Endodermal cell (in vitro differentiated cells): ENCODE measurements around the gene ADGRD1. TPM values are rescaled to one million over a fixed set of nuclear protein-coding genes. Genes with fewer than 3 reads are reported as not detected.

Experiments used
- DNase-seq: peaks from one replicate; pipeline ENCODE4 v3.0.0-alpha.2; 2017
- H3K27ac ChIP-seq: 2 replicates; pipeline ENCODE4 v1.5.1; 2013; ENCODE audit warnings: mild to moderate bottlenecking, low read depth, low read length, moderate library complexity
- H3K27me3 ChIP-seq: 2 replicates; pipeline ENCODE4 v1.6.1; 2013; ENCODE audit warnings: mild to moderate bottlenecking, low read length, moderate library complexity; ENCODE audit not compliant: insufficient read depth, control insufficient read depth, poor library complexity, severe bottlenecking
- H3K36me3 ChIP-seq: 2 replicates; pipeline ENCODE4 v1.7.0; 2013; ENCODE audit warnings: mild to moderate bottlenecking, low read length, moderate library complexity; ENCODE audit not compliant: control insufficient read depth, insufficient read depth
- H3K4me1 ChIP-seq: one replicate; pipeline ENCODE4 v1.7.0; 2013; ENCODE audit warnings: low read length; ENCODE audit not compliant: control insufficient read depth, insufficient read depth
- H3K4me3 ChIP-seq: 2 replicates; pipeline ENCODE4 v1.5.1; 2013; ENCODE audit warnings: mild to moderate bottlenecking, low read length, moderate library complexity
- H3K9ac ChIP-seq: 2 replicates; pipeline ENCODE4 v1.6.1; 2013; ENCODE audit warnings: mild to moderate bottlenecking, low read length, moderate library complexity; ENCODE audit not compliant: poor library complexity, severe bottlenecking; ENCODE audit errors: extremely low read depth
- H3K9me3 ChIP-seq: 2 replicates; pipeline ENCODE4 v1.6.1; 2013; ENCODE audit warnings: mild to moderate bottlenecking, low read length, moderate library complexity; ENCODE audit not compliant: control insufficient read depth
- H3K27ac Mint-ChIP-seq: 2 replicates; pipeline ENCODE4 v1.8.0; 2020; ENCODE audit warnings: mixed read lengths
- H3K27me3 Mint-ChIP-seq: 2 replicates; pipeline ENCODE4 v1.8.0; 2021; ENCODE audit warnings: mild to moderate bottlenecking, mixed read lengths; ENCODE audit not compliant: insufficient read depth
- H3K36me3 Mint-ChIP-seq: 2 replicates; pipeline ENCODE4 v1.8.0; 2020; ENCODE audit warnings: low read depth, mixed read lengths
- H3K4me1 Mint-ChIP-seq: 2 replicates; pipeline ENCODE4 v1.8.0; 2020; ENCODE audit warnings: mixed read lengths
- H3K4me3 Mint-ChIP-seq: 2 replicates; pipeline ENCODE4 v1.8.0; 2020; ENCODE audit warnings: mild to moderate bottlenecking, moderate library complexity, mixed read lengths
- H3K9me3 Mint-ChIP-seq: 2 replicates; pipeline ENCODE4 v1.8.0; 2020; ENCODE audit warnings: mild to moderate bottlenecking, mixed read lengths
- WGBS, 2 experiments: methylation state at CpG; one replicate each; pipeline versions ENCODE4 v1.1.5 to v1.1.7; 2013; ENCODE audit warnings: missing lambda C conversion rate in 2 of 2, mixed read lengths in 1 of 2; ENCODE audit not compliant: insufficient coverage in 1 of 2, insufficient read length in 1 of 2; 5-methylcytosine and 5-hydroxymethylcytosine counted together
- total RNA-seq, 2 donors: library from RNA; stranded (reverse); fragmentation: NEBNext Ultra II Directional in 1 of 2; extraction: Animal tissue kit (Norgen Biotek cat#: 25700) in 1 of 2; gene quantifications; 2 replicates in 1 of 2; 3 replicates in 1 of 2; pipeline ENCODE4 v1.2.1, GENCODE V29; 2021
- TF ChIP-seq, protein P1 (sequence below): fragments of 200-600 bp; sonication (generic); conservative IDR thresholded peaks from 2 replicates; pipeline ENCODE4 v1.5.0; 2021; ENCODE audit warnings: antibody characterized with exemption, mild to moderate bottlenecking

Gene ADGRD1
- total RNA-seq, 2 donors from 2014 or later, result 1.3 to 2.9 TPM

DNA sequence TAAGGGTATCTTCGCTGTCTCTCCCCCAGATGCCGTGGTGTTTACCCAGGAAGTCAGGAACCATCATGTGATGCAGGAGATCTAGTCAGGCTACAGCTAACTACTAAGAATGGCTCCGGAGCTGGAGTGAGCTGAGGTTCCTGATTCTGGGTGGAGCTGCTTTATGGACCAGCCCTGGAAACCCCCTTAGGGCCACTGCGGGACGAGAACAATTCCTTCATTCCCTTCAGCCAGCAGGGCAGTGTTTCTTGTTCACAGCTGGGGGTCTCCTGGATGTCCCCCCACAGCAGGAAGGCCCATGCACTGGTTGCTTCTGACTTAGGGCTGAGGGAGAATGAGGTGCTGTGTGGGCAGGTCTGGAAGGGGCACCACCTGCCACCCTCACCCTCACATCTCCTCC is 199.3 kb downstream of the ADGRD1 start:
- no peak overlapping the region for H3K27ac ChIP-seq
- H3K36me3 Mint-ChIP-seq, result no peaks in the 10 kb centered on the region
- peaks cover 5% of the 10 kb centered on the region for H3K9me3 ChIP-seq
- DNase-seq, result no peak
- no peaks in the 10 kb centered on the region for H3K4me1 ChIP-seq
- no peak overlapping the region for H3K27ac Mint-ChIP-seq
- H3K4me3 Mint-ChIP-seq, result no peak overlapping the region
- H3K27me3 Mint-ChIP-seq, result peaks cover 12% of the 10 kb centered on the region
- 93 to 95% methylated on average over 3 to 5 of the region's 5 CpGs for WGBS, 2 experiments
- H3K9ac ChIP-seq, result no peak overlapping the region
- H3K9me3 Mint-ChIP-seq, result no peaks in the 10 kb centered on the region
- no peak overlapping the region for H3K4me3 ChIP-seq
- TF ChIP-seq, protein P1, sequence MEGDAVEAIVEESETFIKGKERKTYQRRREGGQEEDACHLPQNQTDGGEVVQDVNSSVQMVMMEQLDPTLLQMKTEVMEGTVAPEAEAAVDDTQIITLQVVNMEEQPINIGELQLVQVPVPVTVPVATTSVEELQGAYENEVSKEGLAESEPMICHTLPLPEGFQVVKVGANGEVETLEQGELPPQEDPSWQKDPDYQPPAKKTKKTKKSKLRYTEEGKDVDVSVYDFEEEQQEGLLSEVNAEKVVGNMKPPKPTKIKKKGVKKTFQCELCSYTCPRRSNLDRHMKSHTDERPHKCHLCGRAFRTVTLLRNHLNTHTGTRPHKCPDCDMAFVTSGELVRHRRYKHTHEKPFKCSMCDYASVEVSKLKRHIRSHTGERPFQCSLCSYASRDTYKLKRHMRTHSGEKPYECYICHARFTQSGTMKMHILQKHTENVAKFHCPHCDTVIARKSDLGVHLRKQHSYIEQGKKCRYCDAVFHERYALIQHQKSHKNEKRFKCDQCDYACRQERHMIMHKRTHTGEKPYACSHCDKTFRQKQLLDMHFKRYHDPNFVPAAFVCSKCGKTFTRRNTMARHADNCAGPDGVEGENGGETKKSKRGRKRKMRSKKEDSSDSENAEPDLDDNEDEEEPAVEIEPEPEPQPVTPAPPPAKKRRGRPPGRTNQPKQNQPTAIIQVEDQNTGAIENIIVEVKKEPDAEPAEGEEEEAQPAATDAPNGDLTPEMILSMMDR, result no peak
- H3K36me3 ChIP-seq, result no peaks in the 10 kb centered on the region
- H3K4me1 Mint-ChIP-seq, result no peaks in the 10 kb centered on the region
- H3K27me3 ChIP-seq, result no peaks in the 10 kb centered on the region

DNA sequence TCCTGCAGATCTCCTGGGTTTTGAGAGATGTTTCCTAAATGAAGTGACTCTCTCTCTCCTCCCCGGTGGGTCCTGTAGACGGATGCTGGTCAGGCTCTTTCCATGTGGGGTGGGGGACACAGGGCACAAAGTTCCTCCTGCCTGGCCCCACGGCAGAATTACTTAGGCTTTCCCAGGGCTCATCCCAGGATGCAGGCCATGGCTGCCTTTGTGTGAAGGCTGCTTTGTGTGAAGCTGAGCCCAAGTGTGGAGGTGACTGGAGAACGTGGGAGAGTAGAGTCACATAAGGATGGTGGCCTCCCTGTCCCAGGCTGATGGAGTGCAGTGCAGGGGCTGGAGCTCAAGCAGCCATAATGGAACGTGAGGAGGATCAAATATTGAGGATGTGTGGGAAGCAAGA is 200.2 kb downstream of the ADGRD1 start:
- WGBS, 2 experiments, result 88 to 89% methylated on average over 1 to 5 of the region's 5 CpGs

DNA sequence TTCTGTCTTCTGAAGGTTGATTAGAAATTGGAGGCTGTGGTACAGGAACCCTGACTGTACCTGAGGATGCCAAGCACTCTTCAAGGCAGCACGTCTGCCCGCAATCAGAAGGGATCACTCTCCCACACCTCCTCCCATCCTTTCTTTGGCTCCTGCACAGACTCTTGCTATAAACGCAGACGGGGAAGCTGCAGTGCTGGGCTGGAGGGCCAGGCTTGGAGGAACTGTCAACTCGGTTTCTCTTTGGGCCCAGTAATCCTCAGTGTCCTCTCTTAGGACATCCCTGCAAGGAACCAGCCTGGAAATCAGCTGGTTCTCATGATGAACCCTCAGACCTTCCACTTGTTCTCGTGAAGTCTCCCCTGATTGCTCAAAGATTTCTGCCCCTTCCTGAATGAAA is 201.4 kb downstream of the ADGRD1 start:
- TF ChIP-seq, protein P1, result no peak
- no peak for DNase-seq
- Mint-ChIP-seq H3K4me1 (peaks cover 3% of the 10 kb centered on the region), H3K27ac (no peak overlapping the region), H3K4me3 (no peak overlapping the region), H3K27me3 (peaks cover 6% of the 10 kb centered on the region), H3K9me3 (no peaks in the 10 kb centered on the region), H3K36me3 (no peaks in the 10 kb centered on the region)
- H3K36me3 ChIP-seq, result no peaks in the 10 kb centered on the region
- H3K27ac ChIP-seq, result no peak overlapping the region
- no peak overlapping the region for H3K4me3 ChIP-seq
- 88 to 97% methylated on average over 6 of the region's 6 CpGs for whole genome bisulfite sequencing, 2 experiments
- no peaks in the 10 kb centered on the region for H3K4me1 ChIP-seq
- H3K9me3 ChIP-seq, result peaks cover 5% of the 10 kb centered on the region
- H3K27me3 ChIP-seq, result no peaks in the 10 kb centered on the region
- H3K9ac ChIP-seq, result no peak overlapping the region

More for the DNA sequence above, 200.2 kb downstream of the ADGRD1 start:
- H3K4me3 Mint-ChIP-seq, result no peak overlapping the region
- Histone ChIP-seq H3K36me3 (no peaks in the 10 kb centered on the region), H3K27me3 (no peaks in the 10 kb centered on the region), H3K9ac (no peak overlapping the region), H3K9me3 (peaks cover 5% of the 10 kb centered on the region), H3K4me3 (no peak overlapping the region), H3K4me1 (no peaks in the 10 kb centered on the region), H3K27ac (no peak overlapping the region)
- no peak for DNase-seq
- no peak overlapping the region for H3K27ac Mint-ChIP-seq
- H3K36me3 Mint-ChIP-seq, result no peaks in the 10 kb centered on the region
- no peaks in the 10 kb centered on the region for H3K4me1 Mint-ChIP-seq
- H3K9me3 Mint-ChIP-seq, result no peaks in the 10 kb centered on the region
- TF ChIP-seq, protein P1, result no peak
- H3K27me3 Mint-ChIP-seq, result peaks cover 8% of the 10 kb centered on the region
